DOHH2 (cell line): ENCODE measurements around the gene RO60.

Source experiments
- H3F3A ChIP-seq: fragments of 200-600 bp; sonication (generic), shearing (Covaris generic); 2 replicates; pipeline ENCODE4 v1.6.0; 2016; ENCODE audit warnings: antibody characterized with exemption, mild to moderate bottlenecking; ENCODE audit not compliant: control insufficient read depth, insufficient read depth
- H3K27ac ChIP-seq: fragments of 200-600 bp; sonication (generic); 2 replicates; pipeline ENCODE4 v1.5.1; 2014; ENCODE audit warnings: low read depth, mild to moderate bottlenecking, low read length, moderate library complexity
- H3K27me3 ChIP-seq: fragments of 200-600 bp; sonication (generic); 2 replicates; pipeline ENCODE4 v1.6.1; 2014; ENCODE audit warnings: mild to moderate bottlenecking, low read length, mixed read lengths; ENCODE audit not compliant: control insufficient read depth
- H3K36me3 ChIP-seq: fragments of 200-600 bp; sonication (generic); 2 replicates; pipeline ENCODE4 v1.6.1; 2014; ENCODE audit warnings: mild to moderate bottlenecking, low read length, moderate library complexity, mixed read lengths; ENCODE audit not compliant: control insufficient read depth
- H3K4me1 ChIP-seq: fragments of 200-600 bp; sonication (generic); 2 replicates; pipeline ENCODE4 v1.6.1; 2014; ENCODE audit warnings: mild to moderate bottlenecking, low read length, mixed read lengths; ENCODE audit not compliant: control insufficient read depth
- H3K4me2 ChIP-seq: fragments of 200-600 bp; sonication (generic); 2 replicates; pipeline ENCODE4 v1.6.0; 2014; ENCODE audit warnings: mild to moderate bottlenecking, low read length, moderate library complexity
- H3K4me3 ChIP-seq: fragments of 200-600 bp; sonication (generic); 2 replicates; pipeline ENCODE4 v1.5.1; 2014; ENCODE audit warnings: mild to moderate bottlenecking, low read length, mixed read lengths
- H3K79me2 ChIP-seq: fragments of 200-600 bp; sonication (generic); 2 replicates; pipeline ENCODE4 v1.6.1; 2014; ENCODE audit warnings: mild to moderate bottlenecking, low read length, mixed read lengths; ENCODE audit not compliant: control insufficient read depth
- H3K9me2 ChIP-seq: fragments of 200-600 bp; sonication (generic); replicated peaks from 2 replicates; pipeline ENCODE4 v1.6.1; 2014; ENCODE audit warnings: mild to moderate bottlenecking, low read length, mixed read lengths; ENCODE audit not compliant: control insufficient read depth
- H3K9me3 ChIP-seq: fragments of 200-600 bp; sonication (generic); 2 replicates; pipeline ENCODE4 v1.6.1; 2014; ENCODE audit warnings: antibody characterized with exemption, low read length, mixed read lengths; ENCODE audit not compliant: control insufficient read depth, insufficient read depth
- H4K20me1 ChIP-seq: fragments of 200-600 bp; sonication (generic); 2 replicates; pipeline ENCODE4 v1.6.0; 2014; ENCODE audit warnings: low read depth, mild to moderate bottlenecking, antibody characterized with exemption, low read length, moderate library complexity; ENCODE audit not compliant: control insufficient read depth, insufficient read depth
- CTCF ChIP-seq: fragments of 200-600 bp; sonication (generic); IDR thresholded peaks from one replicate; pipeline ENCODE4 v1.5.1; 2014; ENCODE audit warnings: antibody characterized with exemption, mild to moderate bottlenecking, low read depth, low read length; ENCODE audit not compliant: poor library complexity, severe bottlenecking
- EZH2phosphoT487 ChIP-seq: fragments of 200-600 bp; sonication (generic); IDR thresholded peaks from 2 replicates; pipeline ENCODE4 v1.6.1; 2017; ENCODE audit warnings: borderline replicate concordance, mild to moderate bottlenecking, antibody characterized with exemption, low read length, moderate library complexity, mixed read lengths

Gene RO60

GRCh38 chr1:193083365-193084088 lies 24.1 kb downstream of the RO60 start:
- no peaks in the 10 kb centered on the region for H4K20me1 ChIP-seq
- peaks cover 72% of the 10 kb centered on the region for H3K36me3 ChIP-seq
- no peaks in the 10 kb centered on the region for H3K27me3 ChIP-seq
- no peak overlapping the region for H3K4me2 ChIP-seq
- no peak for TF ChIP-seq CTCF
- no peak for TF ChIP-seq EZH2phosphoT487
- no peaks in the 10 kb centered on the region for H3K9me2 ChIP-seq
- peaks cover 10% of the 10 kb centered on the region for H3K4me1 ChIP-seq
- no peaks in the 10 kb centered on the region for H3K79me2 ChIP-seq
- no peaks in the 10 kb centered on the region for H3K9me3 ChIP-seq
- peaks cover 2% of the 10 kb centered on the region; the same call in 1 of the 2 replicates for H3F3A ChIP-seq
- no peak overlapping the region for H3K4me3 ChIP-seq
- no peak overlapping the region for H3K27ac ChIP-seq

GRCh38 chr1:193085263-193085662 lies 25.9 kb downstream of the RO60 start:
- no peak overlapping the region for H3K4me2 ChIP-seq
- no peak overlapping the region for H3K27ac ChIP-seq
- H3K79me2 ChIP-seq, result no peaks in the 10 kb centered on the region
- no peaks in the 10 kb centered on the region for H3K9me3 ChIP-seq
- H3K4me3 ChIP-seq, result no peak overlapping the region
- no peaks in the 10 kb centered on the region for H3K9me2 ChIP-seq
- peaks cover 7% of the 10 kb centered on the region; the same call in 1 of the 2 replicates for H3F3A ChIP-seq
- no peaks in the 10 kb centered on the region for H4K20me1 ChIP-seq
- H3K4me1 ChIP-seq, result peaks cover 10% of the 10 kb centered on the region
- peaks cover 60% of the 10 kb centered on the region for H3K36me3 ChIP-seq
- no peak for TF ChIP-seq CTCF
- no peak for TF ChIP-seq EZH2phosphoT487
- H3K27me3 ChIP-seq, result no peaks in the 10 kb centered on the region

- Histone ChIP-seq H3K27me3 (no peaks in the 10 kb centered on the region), H4K20me1 (no peaks in the 10 kb centered on the region), H3F3A (peaks cover 11% of the 10 kb centered on the region; the same call in 1 of the 2 replicates), H3K4me1 (peaks cover 10% of the 10 kb centered on the region), H3K4me3 (no peak overlapping the region), H3K27ac (no peak overlapping the region), H3K79me2 (no peaks in the 10 kb centered on the region), H3K4me2 (no peak overlapping the region), H3K9me3 (no peaks in the 10 kb centered on the region), H3K36me3 (peaks cover 63% of the 10 kb centered on the region), H3K9me2 (no peaks in the 10 kb centered on the region)
- TF ChIP-seq EZH2phosphoT487, result no peak
- TF ChIP-seq CTCF, result no peak
These were observed 26.9 kb downstream of the RO60 start for GRCh38 chr1:193086342-193086741.
